Measurements from ENCODE around the gene PHLPP1.

Gene PHLPP1

GRCh38 chr18:62744076-62744968, 29.0 kb downstream of the PHLPP1 start:
- no peak for DNase-seq

DNA sequence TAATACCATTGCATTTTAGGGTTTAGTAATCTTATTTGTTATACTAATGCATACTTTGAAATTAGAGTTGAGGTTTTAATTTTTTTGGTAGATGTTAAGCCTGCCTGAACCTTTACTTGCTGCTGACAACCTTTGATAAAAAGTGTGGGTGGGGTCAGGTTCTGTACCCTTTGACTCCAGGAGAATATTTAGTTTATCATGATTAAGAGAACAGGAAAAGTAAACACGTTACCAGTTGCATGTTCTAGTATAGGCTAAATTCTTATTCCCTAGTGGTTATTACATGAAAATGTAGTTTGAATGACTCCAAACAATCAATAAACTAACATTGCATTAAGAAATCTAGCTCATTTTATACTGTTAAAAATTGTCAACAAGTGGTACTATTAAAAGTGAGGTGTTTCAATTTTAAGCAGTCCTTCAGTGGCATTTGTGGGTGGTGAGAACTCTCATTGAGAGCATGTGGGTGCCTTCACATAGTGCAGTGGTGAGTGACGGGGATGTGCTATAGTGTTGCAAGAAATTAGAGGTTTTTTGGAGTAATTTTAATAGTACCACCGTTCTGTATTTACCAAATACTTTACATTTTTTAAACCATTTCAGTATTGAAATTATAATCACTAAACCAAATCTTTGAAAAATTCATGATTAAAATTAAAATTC, 29.9 kb downstream of the PHLPP1 start:
- DNase-seq, result no peak

- DNase-seq, result no peak
These were observed 34.0 kb downstream of the PHLPP1 start for GRCh38 chr18:62749389-62749788.

GRCh38 chr18:62751341-62751821, 36.0 kb downstream of the PHLPP1 start:
- DNase-seq, result no peak

DNA sequence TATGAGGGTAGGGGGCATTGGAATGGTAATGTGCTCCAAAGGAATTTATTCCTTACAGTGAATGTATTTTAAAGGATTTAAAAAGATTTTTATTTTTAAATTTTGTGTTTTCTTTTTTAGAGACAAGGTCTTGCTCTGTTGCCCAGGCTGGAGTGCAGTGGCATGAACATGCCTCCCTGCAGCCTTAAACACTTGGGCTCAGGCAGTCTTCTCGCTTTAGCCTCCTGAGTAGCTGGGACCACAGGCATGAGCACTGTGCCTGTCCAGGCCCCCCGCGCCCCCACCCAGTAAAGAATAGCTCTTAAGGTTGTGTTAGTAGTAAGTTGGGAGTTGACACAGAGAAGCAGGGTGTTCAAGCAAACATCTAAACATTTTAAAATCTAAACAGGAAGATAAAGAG, 36.6 kb downstream of the PHLPP1 start:
- DNase-seq, result no peak

GRCh38 chr18:62754026-62754425, 38.7 kb downstream of the PHLPP1 start:
- DNase-seq, result no peak

- no peak for DNase-seq
These were observed 40.1 kb downstream of the PHLPP1 start for GRCh38 chr18:62755454-62755853.

DNA sequence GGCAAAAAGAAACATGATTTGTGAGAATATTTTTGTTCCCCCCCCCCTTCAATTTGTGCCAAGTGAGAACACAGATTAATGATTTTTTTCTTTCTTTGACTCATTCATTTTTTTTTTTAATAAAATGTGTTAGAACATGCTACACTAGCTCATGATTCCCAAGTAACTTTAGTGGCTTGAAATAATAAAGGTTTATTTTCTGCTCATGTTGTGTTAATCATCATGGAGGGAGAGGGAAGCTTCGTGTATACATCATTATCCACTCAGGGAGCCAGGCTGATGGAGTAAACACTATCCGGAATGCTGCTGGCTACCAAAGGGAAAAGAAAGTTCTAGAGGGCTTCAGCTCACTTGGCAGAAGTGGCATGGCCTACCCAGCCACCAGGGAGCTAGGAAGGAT, 40.6 kb downstream of the PHLPP1 start:
- no peak for DNase-seq

GRCh38 chr18:62757399-62758010, 42.2 kb downstream of the PHLPP1 start:
- no peak for DNase-seq

- DNase-seq, result no peak
These were observed 43.2 kb downstream of the PHLPP1 start for GRCh38 chr18:62758591-62758990.

GRCh38 chr18:62759704-62760402, 44.5 kb downstream of the PHLPP1 start:
- no peak for DNase-seq

- no peak for DNase-seq
These were observed 45.0 kb downstream of the PHLPP1 start for GRCh38 chr18:62760403-62760734.

DNA sequence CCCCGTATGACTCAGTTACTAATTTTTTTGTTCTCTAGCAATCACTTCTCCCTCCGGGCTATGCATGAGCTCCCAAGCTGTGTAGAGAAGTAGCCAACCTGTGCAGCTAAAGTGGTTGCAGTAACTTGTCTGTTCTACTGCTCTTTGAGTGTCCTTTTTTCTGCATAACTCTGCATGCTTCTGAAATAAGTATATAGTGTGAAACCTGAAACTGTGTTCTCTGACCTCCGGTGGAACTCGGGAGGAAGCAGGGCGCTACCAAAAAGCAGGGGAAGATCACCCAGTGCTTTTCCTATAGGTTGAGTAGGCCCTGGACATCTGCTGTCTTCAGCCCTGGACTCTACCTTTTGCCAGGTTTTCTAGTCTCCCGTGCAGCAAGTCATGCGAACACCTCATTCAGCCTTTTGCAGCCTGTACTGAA, 47.8 kb downstream of the PHLPP1 start:
- no peak for DNase-seq

DNA sequence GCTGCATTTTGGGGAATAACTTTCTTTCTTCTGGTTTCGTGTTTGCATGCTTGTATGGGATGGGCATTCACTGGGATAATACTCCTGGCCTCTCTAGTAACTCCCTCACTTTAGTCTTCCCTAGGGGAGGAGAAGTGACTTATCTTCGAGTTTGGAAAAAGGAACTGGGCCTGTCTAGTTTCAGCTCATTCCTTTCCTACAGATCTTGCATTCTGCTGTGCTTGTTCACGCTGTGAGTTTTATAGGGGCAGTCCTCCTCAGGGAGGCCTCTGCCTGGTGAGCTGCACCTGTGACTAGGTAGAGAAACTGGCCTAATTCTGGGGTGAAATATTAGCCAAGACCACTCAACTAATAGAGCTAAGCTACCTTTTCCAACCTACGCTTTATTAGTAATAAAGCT, 50.9 kb downstream of the PHLPP1 start:
- DNase-seq, result peak in 1 of 4 experiments; percentile 14

DNA sequence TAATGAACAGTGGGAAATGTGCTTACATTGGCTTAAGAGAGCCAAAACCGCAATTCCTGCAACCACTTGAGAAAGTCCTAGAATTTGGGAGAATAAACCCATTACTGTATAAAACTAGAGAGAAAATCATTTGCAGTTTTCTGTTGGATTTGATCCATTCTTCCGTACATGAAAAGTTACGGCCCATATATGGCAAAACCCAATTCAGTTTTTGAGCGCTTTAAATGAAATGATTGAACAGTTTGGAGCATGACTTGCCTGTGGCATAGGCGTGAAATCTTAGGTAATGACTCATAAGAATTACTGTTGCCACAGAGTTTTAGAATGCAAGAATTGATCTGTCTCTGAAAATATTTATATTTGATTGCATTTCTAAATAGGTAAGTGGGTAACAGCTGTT, 52.0 kb downstream of the PHLPP1 start:
- DNase-seq, result no peak

GRCh38 chr18:62767836-62768557, 52.7 kb downstream of the PHLPP1 start:
- DNase-seq, result no peak

- DNase-seq, result no peak
These were observed 53.2 kb downstream of the PHLPP1 start for GRCh38 chr18:62768558-62768943.

DNA sequence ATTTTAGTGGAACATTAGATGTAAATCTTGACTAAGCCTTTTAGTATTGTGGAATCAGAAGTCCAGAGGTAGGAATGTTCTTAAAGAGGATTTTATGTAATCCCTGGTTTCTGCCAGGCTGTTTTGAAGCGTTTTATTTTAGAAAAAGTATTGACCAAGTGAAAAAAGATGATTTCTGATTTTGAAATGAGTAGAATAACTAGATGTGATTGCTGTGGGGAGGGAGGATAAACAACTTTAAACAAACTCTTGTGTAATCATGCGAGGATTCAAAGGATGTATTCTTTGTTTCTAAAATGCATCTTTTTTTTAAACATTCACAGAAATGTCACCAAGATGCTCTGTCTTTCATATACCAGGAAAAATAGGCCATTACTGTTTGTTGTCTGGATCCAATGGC, 53.9 kb downstream of the PHLPP1 start:
- DNase-seq, result no peak

GRCh38 chr18:62771494-62772270, 56.3 kb downstream of the PHLPP1 start:
- peak in 2 of 4 experiments; percentile 22 to 31 for DNase-seq

- no peak for DNase-seq
These were observed 57.7 kb downstream of the PHLPP1 start for GRCh38 chr18:62772860-62773584.

DNA sequence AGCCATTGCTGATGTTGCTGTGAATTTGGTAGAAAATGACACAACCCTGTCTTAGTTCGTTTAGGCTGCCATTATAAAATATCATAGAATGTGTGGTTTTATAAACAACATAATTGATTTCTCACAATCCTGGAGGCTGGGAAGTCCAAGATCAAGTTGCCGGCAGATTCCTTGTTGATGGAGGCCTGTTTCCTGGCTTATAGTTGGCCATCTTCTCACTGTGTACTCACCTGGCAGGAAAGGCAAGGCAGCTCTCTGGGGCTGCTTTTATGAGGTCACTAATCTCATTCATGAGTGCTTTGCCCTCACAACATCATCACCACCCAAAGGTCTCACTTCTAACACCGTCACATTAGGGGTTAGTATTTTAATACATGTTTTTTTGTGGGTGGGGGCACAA, 58.4 kb downstream of the PHLPP1 start:
- DNase-seq, result no peak

Measured in suppressor macrophage (primary cell).